AG10803 (cell line): Measurements from ENCODE around the gene SSR1.

Experiments used
- DNase-seq: peaks from one replicate; pipeline ENCODE4 v3.0.0; 2010; ENCODE audit warnings: low read depth
- H3K4me3 ChIP-seq: 2 replicates; pipeline ENCODE4 v1.5.1; 2011; ENCODE audit warnings: mild to moderate bottlenecking, low read length, control low read depth
- TF ChIP-seq, protein P1 (sequence below): conservative IDR thresholded peaks from 2 replicates; pipeline ENCODE4 v1.5.1; 2011; ENCODE audit warnings: mild to moderate bottlenecking, low read length, control low read depth, inconsistent platforms

The SSR1 gene

DNA sequence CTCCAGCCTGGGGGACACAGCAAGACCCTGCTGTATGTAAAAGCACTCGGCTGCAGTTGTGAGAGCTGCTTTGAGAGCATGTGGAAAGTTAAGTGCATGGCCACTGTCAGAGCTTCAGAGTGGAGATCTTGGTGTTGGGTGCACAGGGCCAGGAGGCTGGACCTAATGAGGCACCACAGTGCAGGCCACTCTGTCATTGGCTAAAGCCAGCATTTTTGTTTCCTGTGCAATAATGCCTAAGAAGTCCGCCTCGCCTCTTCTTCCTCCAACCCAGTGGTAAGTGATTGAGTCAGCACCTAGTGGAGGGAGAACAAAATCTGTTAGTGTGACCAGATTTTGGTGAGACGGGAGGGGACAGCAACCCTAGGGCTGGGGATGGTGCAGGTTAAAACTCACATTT, 60.6 kb downstream of the SSR1 start:
- H3K4me3 ChIP-seq = no peak overlapping the region
- no peak for DNase-seq
- TF ChIP-seq, protein P1, sequence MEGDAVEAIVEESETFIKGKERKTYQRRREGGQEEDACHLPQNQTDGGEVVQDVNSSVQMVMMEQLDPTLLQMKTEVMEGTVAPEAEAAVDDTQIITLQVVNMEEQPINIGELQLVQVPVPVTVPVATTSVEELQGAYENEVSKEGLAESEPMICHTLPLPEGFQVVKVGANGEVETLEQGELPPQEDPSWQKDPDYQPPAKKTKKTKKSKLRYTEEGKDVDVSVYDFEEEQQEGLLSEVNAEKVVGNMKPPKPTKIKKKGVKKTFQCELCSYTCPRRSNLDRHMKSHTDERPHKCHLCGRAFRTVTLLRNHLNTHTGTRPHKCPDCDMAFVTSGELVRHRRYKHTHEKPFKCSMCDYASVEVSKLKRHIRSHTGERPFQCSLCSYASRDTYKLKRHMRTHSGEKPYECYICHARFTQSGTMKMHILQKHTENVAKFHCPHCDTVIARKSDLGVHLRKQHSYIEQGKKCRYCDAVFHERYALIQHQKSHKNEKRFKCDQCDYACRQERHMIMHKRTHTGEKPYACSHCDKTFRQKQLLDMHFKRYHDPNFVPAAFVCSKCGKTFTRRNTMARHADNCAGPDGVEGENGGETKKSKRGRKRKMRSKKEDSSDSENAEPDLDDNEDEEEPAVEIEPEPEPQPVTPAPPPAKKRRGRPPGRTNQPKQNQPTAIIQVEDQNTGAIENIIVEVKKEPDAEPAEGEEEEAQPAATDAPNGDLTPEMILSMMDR = no peak

DNA sequence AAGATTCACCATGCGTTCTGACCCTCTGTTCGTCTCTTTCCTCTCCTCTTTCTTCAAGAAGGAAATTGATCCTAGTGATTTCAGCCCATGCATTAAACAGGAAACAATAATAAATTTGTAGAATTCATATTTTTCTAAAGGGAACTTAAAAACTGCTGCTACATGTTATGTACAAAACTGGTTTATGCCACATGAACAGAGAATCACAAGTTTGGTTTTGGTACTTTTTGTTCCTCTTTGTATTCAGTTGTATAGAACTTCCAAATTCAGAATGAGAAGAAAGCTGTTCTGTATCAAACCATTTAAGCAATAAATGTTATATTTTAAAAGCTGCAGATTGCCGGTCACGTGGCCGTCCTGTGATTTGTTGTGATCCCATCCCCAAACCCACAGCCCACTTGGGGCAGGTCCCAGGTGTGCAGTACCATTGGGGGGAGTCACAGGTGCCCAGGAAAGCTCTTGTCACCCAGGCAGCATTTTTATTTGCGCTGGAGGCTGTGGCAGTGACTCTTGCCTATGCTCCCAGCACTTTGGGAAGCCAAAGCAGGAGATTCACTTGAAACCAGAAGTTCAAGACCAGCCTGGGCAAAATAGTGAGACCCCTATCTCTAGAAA, 61.2 kb downstream of the SSR1 start:
- TF ChIP-seq, protein P1 = no peak
- no peak overlapping the region for H3K4me3 ChIP-seq
- DNase-seq = no peak

DNA sequence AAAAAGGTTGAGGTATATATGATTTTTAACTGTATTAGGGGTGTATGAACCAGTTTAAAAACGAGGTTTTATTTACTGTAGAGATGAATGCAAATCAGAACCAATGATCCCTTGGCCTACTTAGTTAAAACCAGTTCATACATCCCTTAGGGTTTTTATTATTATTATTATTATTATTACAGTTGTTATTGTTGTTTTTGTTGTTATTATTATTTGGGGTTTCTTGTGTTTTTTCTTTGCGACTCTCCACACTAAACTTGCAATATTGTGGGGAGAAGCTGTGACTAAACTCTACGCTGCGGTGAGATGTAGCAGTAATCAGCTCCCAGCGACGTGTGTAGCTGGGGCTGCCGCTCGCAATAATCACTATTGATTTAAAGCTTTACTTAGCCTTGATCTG, 62.2 kb downstream of the SSR1 start:
- TF ChIP-seq, protein P1 = no peak
- DNase-seq = no peak
- no peak overlapping the region for H3K4me3 ChIP-seq

DNA sequence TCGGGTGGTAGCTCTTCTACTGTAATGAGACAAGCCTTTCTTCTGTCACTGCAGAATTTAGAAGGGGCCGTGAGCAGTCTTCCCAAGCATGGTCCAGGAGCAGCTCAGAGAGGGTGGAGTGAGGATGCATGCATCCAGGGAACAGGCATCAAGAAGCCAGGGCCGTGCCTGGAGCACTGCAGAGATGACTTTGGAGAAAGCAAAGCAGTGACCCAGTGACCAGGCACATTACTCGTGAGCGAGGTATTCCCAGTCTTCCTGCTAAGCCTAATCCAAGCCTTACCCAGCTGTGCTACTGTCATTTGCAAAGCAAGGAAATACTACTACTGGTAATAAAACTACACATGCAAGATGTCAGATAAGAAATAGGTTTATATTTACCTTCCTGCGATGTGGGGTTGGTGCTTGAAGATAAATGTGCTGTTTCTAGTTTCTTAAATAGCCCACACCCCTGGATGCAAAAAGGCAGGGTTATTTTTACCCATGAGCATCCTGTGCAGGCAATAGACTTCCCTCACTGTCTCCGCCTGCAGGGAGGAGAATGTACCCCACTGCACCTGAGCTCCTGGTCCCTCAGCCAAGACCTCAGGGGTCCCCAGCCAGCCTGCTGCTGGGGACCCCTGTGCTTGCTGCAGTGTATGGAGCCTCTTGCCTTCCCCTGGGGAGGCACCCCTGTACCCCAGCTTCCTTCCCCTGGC, 62.9 kb downstream of the SSR1 start:
- no peak overlapping the region for H3K4me3 ChIP-seq
- peak; percentile 31 for DNase-seq
- TF ChIP-seq, protein P1 = no peak

DNA sequence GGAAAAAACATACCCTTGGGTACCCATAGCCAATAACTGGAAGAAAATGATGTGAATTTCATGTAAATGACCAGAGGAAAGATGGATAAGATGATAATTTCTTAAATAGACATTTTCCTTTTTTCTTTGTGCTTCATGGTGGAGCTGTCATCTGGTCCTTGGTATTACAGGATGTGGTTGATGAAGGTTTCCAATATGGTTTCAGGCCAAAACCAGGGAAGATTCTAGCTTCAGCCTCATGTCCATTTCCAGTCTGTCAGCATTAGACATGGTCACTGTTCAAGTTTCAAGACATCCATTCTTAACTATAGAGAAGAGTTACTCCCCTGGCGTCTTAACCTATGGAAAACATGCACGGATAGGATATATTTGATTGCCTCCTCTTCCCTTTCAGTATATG, 63.6 kb downstream of the SSR1 start:
- no peak overlapping the region for H3K4me3 ChIP-seq
- TF ChIP-seq, protein P1 = no peak
- peak; percentile 71 for DNase-seq

DNA sequence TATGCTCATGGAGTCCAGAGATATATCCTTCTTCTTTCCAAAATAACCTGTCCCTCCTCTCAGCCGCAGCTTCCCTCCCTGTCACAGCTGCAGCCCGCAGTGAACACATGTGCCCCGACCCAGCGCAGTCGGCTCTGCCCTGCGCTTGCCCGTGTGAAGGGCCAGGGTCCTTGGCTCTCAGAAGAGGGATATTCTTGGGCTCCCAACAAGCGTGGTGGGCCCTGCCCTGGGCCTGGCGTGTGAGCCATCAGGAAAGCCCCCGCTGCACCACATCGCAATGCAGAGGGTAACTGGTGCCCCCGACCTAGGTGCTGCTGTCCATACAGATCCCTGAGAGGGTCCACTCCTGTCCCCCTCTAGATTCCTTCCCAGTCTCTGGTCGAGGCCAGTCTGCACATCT, 65.2 kb downstream of the SSR1 start:
- H3K4me3 ChIP-seq = no peak overlapping the region
- TF ChIP-seq, protein P1 = no peak

DNA sequence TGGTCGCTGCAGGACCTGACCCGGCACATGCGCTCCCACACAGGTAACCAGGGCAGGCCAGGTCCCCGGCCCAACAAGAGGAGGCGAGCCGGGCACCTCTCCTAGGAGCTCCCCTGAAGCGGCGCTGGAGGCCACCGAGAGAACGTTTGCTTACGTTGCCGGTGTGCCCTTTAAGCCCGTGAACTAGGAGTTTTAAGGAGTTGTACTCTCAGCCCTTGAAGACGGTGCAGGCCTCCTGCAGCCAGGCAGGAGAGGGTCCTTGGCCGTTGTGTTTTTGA, 65.9 kb downstream of the SSR1 start:
- DNase-seq = no peak
- H3K4me3 ChIP-seq = no peak overlapping the region
- TF ChIP-seq, protein P1 = no peak

More for the DNA sequence above, 65.2 kb downstream of the SSR1 start:
- DNase-seq = no peak
